Lower leg skin (tissue), 3 donors: Measurements from ENCODE around the gene AUTS2.

Experiments
- CTCF ChIP-seq, 3 donors: fragments of 450-650 bp; IDR thresholded peaks; one replicate each; pipeline ENCODE4 v1.5.1; 2016; ENCODE audit warnings: antibody characterized with exemption in 3 of 3, mild to moderate bottlenecking in 3 of 3, moderate library complexity in 2 of 3
- POLR2A ChIP-seq, 2 donors: fragments of 450-650 bp; IDR thresholded peaks; one replicate each; pipeline ENCODE4 v1.6.1; 2016 to 2017; ENCODE audit warnings: antibody characterized with exemption in 2 of 2, mild to moderate bottlenecking in 1 of 2, moderate library complexity in 1 of 2

- TF ChIP-seq CTCF (IDR thresholded peaks at IDR 0.05), result no peak
- no peak for TF ChIP-seq POLR2A (IDR thresholded peaks at IDR 0.05)
Observed at GRCh38 chr7:70618020-70618551, 1019.8 kb downstream of the AUTS2 start.
